Left colon (tissue), 2 donors: ENCODE results near the gene TFAP2D. TPM values are rescaled to one million over a fixed set of nuclear protein-coding genes. Genes with fewer than 3 reads are reported as not detected.

ENCODE experiments used
- ATAC-seq: fragments of 200-7000 bp; cut with Tn5 transposase; one replicate; pipeline ENCODE4 v1.9.1; 2020; ENCODE audit warnings: mild to moderate bottlenecking, moderate library complexity
- DNase-seq, 2 donors: peaks; one replicate each; pipeline ENCODE4 v3.0.0-alpha.2; 2020
- intact Hi-C, 2 donors: fragments of 100-400 bp; cut with DNase I in 1 of 2; cut with micrococcal nuclease in 1 of 2; formaldehyde crosslinking; loops; one replicate each; pipeline versions ENCODE4 v1.11.2 to v1.14.0; 2022; cut with DNase I, micrococcal nuclease
- total RNA-seq, 2 donors: library from RNA; stranded (reverse); fragmentation: NEBNext Ultra II Directional; extraction: Animal tissue kit (Norgen Biotek cat#: 25700); gene quantifications; one replicate each; pipeline ENCODE4 v1.2.1, GENCODE V29; 2021
- donor health status: DM: no; HTN: no; CAD: no.
- donor health status: DM: yes; HTN: yes; CAD: no.

The TFAP2D gene
- total RNA-seq, 2 donors from 2014 or later = not detected

DNA sequence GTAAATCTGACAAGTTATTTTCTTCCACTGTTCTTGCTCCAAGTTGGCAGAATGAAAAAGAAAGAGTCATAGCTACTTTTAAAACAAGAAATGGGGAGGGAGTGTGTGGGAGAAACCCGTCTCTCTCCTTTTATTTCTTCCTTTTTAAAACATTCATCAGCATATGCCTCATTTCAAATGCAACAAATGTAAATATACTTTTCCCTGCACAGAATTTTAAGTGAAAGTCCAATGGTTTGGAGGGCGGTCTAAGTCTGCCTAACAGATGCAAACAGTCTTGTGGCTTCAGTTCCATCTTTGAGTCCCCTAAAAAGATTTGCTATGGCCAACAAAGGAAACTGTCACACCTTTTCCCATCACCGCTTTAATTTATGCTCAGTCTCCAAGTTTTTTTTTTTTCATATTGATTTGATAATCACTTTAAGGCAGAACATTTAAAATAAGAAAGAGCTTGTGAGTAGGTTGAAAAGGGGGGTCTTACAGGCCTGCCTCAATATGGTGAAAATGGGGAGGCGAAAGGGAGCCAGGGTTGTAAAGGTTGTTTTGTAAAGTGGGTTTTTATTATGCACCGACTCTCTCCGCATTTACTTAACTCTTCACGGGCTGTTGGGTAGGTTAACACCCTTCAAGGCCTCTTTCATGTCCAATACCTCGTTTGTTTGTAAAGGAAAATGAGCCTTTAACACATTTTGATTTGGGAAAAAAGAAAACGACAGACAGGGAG, 4.6 kb downstream of the TFAP2D start:
- DNase-seq = no peak
- no peak for ATAC-seq
- intact Hi-C loops = no loop called here

DNA sequence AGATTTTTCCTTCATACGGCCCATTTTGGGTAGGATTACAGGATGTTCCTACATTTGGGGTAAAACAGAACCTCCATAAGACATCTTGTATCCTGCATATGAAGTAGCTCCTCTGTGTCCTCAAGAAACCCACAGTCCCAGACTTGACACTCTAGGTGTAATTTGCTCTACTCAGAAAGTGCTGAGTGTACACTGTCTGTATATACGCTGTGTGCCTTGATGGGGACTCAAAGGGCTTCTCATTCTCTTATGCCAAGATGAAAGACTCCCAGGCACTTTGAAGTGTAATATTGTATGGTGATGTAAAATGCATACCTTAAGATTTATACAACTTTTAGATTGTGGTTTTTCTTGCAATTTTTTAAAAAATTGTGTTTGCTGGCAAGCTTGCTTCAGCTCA, 5.2 kb downstream of the TFAP2D start:
- no peak for DNase-seq
- intact Hi-C loops = no loop called here

GRCh38 chr6:50720623-50721022, 7.3 kb downstream of the TFAP2D start:
- intact Hi-C loops = no loop called here
- no peak for DNase-seq
- ATAC-seq = no peak

More for the DNA sequence above, 5.2 kb downstream of the TFAP2D start:
- no peak for ATAC-seq

GRCh38 chr6:50721978-50722377, 8.7 kb downstream of the TFAP2D start:
- DNase-seq (no peak), ATAC-seq (no peak)
- intact Hi-C loops = no loop called here

- no peak for DNase-seq
- no peak for ATAC-seq
- intact Hi-C loops = no loop called here
Observed at GRCh38 chr6:50722829-50723554, 9.7 kb downstream of the TFAP2D start.

GRCh38 chr6:50724381-50725124, 11.2 kb downstream of the TFAP2D start:
- DNase-seq (no peak), ATAC-seq (no peak)
- intact Hi-C loops = no loop called here

GRCh38 chr6:50734488-50734887, 21.2 kb downstream of the TFAP2D start:
- intact Hi-C loops = no loop called here
- DNase-seq = no peak
- ATAC-seq = no peak

GRCh38 chr6:50742161-50742560, 28.8 kb downstream of the TFAP2D start:
- ATAC-seq = no peak
- no peak for DNase-seq
- intact Hi-C loops = no loop called here

DNA sequence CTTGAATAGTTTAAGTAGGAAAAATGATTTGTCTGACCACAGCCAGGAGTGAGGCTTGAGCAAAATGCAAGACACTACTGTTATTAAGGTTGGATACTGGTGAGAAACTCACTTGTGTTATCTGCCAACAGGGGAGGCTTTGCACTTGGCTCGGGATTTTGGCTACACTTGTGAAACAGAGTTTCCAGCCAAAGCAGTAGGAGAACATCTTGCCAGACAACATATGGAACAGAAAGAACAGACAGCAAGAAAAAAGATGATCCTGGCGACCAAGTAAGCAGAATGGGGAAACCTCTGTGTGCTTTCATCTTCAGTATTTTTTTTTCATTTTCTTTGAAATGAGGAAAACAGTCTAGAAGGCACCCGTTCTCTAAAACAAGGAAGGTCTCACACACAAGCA, 31.6 kb downstream of the TFAP2D start:
- intact Hi-C loops = no loop called here
- ATAC-seq = no peak

DNA sequence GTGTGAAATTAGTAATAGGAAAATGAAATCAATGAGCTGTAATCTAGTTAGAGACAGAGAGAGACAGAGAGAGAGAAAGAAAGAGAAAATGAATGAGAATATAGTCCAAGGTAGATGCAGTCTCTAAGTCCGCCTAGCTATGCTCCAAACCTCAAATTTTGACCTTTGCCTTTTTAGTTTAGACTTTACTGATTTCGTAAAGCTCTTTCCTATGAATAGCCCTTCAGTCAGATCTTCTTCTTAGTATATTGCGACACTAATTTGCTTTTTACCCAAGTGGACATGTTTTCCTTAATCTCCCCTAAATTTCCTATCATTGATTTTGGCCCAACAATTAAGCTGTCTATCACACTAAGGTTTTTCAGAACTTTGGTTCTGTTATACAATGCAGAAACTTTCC, 49.5 kb downstream of the TFAP2D start:
- no peak for ATAC-seq
- DNase-seq = no peak
- intact Hi-C loops = no loop called here

More for the DNA sequence above, 31.6 kb downstream of the TFAP2D start:
- no peak for DNase-seq

DNA sequence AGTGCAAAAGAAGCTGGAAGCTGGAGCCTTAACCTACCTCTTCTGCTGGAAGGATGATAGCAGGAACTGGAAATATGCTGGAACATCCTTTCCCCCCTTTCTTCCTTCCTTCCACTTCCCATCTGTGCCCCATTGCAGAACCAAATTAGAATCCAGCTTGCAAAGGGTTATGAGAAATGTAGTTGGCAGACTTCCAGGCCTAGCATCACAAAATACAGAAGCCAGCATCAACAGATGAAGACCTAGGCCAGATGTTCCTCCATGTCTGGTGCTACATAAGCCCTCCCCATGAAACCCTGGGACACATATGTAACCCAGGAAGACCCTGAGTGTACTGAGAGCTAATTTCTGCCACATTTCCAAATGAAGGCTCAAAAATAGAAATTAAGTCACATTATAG, 65.4 kb downstream of the TFAP2D start:
- ATAC-seq = no peak
- intact Hi-C loops = no loop called here
- DNase-seq = no peak

DNA sequence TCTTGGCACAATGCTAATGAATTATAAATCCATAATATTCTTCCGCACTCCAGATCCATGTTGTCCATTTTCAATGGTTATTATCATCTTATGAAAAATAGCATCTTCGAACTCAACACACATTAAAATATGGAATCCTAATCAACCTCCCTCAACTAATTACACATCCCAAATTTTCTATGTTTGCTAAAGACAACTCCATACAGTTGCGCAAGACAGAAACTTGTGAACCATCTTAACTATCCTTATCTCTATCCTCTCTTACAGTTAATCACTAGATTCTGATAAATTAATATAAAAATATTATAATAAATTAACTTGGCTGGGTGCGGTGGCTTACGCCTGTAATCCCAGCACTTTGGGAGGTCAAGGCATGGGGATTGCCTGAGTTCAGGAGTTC, 67.1 kb downstream of the TFAP2D start:
- ATAC-seq (no peak), DNase-seq (no peak)
- intact Hi-C loops = no loop called here

DNA sequence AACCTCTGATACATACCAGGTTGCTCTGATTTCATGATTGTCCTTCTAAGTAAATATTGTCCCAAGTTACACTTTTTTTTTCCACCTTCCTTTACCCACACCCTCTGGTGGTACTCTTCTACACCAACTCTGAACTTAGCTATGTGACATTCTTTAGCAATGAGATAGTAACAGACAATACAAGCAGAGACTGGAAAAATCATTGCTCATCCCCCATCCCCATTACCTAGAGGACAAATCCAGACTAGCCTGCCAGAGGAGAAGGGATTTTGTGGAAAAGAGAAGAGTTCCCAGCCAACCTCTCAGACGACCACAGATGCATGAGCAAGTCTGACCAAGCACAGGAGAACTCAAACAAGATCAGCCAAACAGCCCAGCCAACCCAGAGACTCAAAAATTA, 72.6 kb downstream of the TFAP2D start:
- ATAC-seq (no peak), DNase-seq (no peak)
- intact Hi-C loops = no loop called here

- ATAC-seq (peak; percentile 42), DNase-seq (no peak)
- intact Hi-C loops = loop anchor here in 1 of 2 donors (10.0 kb wide), 1 partner anchor 667 kb away; no protein-coding TSS in a partner anchor
Observed at GRCh38 chr6:50791900-50792508, 78.7 kb downstream of the TFAP2D start.

- ATAC-seq (no peak), DNase-seq (no peak)
- intact Hi-C loops = loop anchor here in 1 of 2 donors (10.0 kb wide), 1 partner anchor 668 kb away; no protein-coding TSS in a partner anchor
Observed at GRCh38 chr6:50792771-50793170, 79.4 kb downstream of the TFAP2D start.

DNA sequence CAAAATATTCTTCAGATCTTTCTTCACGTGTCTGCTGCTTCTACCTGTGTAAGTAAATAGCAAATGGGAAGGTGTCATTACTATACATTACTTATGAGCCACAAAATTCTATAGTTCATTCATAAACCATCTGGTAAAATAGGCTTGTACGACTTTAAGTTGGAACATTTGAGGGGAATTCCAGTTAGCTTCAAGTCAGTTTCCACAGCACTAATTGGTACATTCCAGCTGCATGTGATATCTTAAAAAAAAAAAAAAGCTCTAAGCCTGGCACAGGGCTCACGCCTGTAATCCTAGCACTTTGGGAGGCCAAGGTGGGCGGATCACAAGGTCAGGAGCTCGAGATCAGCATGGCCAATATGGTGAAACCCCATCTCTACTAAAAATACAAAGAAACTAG, 82.2 kb downstream of the TFAP2D start:
- DNase-seq = no peak
- intact Hi-C loops = loop anchor here in 1 of 2 donors (10.0 kb wide), 1 partner anchor 671 kb away; no protein-coding TSS in a partner anchor
- ATAC-seq = no peak

GRCh38 chr6:50804283-50804682, 91.0 kb downstream of the TFAP2D start:
- intact Hi-C loops = no loop called here
- DNase-seq (no peak), ATAC-seq (no peak)

DNA sequence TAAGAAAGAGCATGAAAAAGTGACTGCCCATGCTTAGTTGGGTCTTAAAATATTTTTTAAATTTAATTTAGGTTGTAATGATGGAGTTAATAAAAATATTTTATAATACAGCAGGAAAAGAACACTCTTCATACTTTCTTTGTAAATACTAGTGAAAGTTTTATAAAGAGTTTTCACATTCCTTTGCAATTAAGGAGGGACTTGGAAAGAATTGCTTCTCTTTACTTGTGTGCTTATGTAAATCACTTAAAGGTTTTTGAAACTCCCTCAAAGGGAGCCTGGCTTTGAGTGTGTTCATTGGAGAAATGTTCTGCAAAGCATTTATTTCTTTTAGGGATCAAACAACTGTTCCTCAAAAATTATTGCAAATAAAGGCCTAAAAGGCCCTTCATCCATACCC, 93.7 kb downstream of the TFAP2D start:
- intact Hi-C loops = no loop called here
- DNase-seq (no peak), ATAC-seq (no peak)

DNA sequence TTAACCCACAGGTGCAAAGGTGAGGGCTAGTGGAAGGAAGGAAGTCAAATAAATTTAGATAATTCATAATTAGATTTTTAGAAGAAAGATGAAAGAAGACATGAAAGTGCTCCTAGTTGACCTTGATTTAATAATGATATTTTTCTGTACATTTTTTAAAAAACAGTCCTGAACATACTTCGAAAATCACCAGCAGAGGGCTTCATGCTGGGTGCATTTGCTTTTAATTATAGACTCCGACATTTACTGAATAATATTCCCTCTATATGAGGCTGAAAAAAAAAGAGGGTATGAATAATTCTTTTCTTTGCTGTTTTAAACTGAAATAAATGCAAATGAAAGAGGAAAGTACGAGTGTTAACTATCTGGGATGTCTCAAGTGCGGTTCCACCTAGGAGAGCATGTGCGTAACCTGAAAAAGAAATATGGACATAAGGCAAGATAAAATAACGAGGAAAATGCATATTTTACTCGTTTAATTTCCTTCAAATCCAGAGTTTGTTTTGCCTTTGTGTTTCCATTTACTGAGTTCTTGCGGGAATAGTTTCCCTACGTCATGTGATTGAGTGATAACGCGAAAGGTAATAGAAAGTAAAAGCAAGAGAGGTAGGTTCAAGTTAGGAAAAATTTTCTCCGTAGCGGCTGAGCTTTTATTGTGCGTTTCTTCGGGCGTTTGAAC, 102.2 kb downstream of the TFAP2D start:
- intact Hi-C loops = loop anchor here in 1 of 2 donors (10.0 kb wide), 1 partner anchor 1239 kb away; no protein-coding TSS in a partner anchor
- ATAC-seq (peak; percentile 57), DNase-seq (no peak)
